Lung microvascular endothelial cell (primary cell): Measurements from ENCODE around the gene DLX4. TPM values are rescaled to one million over a fixed set of nuclear protein-coding genes. Genes with fewer than 3 reads are reported as not detected.

ENCODE experiments used
- DNase-seq, 2 donors: peaks; one replicate each; pipeline versions ENCODE4 v3.0.0 to v3.0.0-alpha.2; 2010; ENCODE audit warnings: low read depth in 2 of 2
- total RNA-seq: library from RNA; depleted of rRNA; stranded (reverse); fragments of >200 nt; gene quantifications from 2 replicates; pipeline ENCODE4 v1.2.1, GENCODE V29; 2014

DLX4 gene, protein sequence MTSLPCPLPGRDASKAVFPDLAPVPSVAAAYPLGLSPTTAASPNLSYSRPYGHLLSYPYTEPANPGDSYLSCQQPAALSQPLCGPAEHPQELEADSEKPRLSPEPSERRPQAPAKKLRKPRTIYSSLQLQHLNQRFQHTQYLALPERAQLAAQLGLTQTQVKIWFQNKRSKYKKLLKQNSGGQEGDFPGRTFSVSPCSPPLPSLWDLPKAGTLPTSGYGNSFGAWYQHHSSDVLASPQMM
- not detected in 2 replicates for total RNA-seq

DNA sequence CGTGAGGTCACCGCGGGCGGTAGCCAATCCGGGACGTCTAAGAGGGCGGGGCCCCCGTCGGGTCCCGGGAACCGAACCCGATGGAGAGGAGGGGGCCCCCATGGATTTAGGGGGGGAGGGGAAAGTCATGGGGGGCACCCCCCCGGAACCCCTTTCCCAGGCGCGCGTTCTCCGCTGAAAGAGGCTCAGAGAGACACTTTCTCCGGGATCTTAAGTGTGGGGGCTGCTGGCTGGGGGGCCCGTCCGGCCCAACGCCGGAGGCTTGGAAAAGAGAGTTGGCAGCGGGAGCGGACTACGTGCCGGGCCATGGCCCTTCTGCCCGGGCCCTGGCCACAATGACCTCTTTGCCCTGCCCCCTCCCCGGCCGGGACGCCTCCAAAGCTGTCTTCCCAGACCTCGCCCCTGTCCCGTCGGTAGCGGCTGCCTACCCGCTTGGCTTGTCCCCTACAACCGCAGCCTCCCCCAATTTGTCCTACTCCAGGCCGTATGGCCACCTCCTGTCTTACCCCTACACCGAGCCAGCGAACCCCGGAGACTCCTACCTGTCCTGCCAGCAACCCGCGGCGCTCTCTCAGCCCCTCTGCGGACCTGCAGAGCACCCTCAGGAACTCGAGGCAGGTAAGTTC lies at the start of gene DLX4:
Gene DLX4 (plus strand): TSS at position 57 of the 626 bp plus-strand sequence. CDS start 279 bp downstream, at position 336.
- no peak for DNase-seq

DNA sequence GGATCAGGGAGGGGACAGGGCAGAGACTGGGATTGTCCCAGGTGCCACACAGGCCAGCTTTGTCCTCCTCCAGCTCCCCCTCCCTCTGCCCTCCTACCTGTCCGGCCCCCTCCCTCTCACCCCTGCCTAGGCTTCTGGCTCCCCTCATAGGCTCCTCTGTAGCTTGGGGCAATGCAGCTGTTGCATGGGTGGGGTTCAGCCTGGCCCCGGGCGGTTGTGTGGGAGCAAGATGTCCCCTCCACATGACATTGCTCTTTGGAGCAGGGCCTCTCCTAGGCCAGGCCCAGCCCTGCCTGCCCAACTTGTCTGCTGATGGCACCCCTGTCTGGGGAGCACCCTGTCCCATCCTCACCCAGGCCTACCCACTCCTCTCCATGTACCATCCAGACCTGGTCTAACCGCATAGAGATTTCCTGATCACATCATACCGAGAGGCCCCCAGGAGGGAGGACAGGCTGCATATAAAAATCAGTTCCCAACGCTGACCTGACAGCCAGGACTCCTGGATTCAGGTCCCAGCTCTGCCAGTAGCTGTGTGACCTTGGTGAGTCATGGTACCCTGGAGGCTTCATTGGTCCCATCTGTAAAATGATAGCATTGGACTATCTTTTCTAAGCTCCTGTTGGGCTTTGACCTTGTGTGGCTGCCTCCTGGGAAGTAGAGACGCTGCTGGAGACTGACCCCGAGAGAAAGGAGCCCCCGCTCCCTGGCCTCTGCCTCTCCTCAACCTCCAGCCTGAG lies 48.8 kb upstream of the DLX4 start:
- DNase-seq = no peak

DNA sequence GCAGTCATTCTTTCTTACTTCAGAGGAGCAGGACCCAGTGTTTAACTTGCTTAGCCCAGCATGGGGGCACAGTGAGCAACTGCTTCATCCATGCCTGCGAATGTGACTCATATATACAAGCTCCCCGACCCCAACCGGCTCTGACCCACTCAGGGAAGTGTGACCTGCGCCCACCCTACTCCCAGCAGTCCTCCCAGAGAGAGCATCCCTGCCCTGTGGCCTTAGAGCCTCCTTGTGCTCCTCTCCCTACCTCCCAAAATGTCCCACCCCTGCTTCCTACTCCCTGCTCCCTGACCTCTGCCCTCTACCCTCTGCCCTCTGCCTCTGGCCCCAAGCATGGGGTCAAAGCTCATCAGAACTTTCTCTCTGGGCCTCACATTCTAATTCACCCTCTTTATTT lies 46.9 kb upstream of the DLX4 start:
- no peak for DNase-seq

DNA sequence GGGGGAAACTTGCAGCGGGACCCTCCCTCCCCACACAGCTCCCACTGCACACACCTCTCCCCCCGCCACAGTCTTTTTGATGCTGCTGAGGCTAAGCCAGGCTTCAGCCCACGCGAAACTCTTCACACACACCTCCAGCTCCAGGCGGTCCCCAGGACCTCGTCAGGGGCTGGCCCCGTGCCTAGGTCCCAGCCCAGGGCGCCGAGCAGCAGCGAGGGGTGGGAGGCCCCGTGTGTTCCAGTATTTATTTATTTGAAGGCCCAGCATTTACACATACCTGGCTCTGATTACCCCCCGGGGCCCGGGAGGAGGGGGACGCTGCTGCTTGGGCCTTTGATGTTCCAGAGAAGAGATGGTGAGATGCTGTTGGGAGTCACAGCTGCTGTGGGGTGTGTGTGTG lies 44.9 kb upstream of the DLX4 start:
- no peak for DNase-seq

DNA sequence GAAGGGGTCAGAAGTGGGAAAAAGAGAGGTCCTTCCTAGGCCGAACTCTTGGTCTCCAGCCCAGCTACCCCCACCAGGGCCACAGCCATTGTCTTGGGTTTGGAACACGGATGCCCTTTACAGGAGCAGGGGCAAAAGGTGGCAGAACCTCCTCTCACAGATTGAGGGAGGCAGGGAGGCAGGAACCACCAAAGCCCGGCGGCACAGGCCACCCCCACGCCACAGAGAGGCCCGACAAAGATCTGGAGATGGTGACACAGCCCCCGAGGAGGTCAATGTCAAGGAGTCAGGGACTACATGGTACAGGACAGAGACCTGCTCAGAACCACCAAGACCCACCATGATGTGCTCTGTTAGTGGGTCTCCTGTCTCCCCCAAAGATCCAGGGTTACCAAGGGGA lies 44.4 kb upstream of the DLX4 start:
- no peak for DNase-seq

- DNase-seq = no peak
Measured at GRCh38 chr17:49925921-49926320, 43.1 kb upstream of the DLX4 start.

GRCh38 chr17:49926886-49927285 lies 42.1 kb upstream of the DLX4 start:
- DNase-seq = no peak

DNA sequence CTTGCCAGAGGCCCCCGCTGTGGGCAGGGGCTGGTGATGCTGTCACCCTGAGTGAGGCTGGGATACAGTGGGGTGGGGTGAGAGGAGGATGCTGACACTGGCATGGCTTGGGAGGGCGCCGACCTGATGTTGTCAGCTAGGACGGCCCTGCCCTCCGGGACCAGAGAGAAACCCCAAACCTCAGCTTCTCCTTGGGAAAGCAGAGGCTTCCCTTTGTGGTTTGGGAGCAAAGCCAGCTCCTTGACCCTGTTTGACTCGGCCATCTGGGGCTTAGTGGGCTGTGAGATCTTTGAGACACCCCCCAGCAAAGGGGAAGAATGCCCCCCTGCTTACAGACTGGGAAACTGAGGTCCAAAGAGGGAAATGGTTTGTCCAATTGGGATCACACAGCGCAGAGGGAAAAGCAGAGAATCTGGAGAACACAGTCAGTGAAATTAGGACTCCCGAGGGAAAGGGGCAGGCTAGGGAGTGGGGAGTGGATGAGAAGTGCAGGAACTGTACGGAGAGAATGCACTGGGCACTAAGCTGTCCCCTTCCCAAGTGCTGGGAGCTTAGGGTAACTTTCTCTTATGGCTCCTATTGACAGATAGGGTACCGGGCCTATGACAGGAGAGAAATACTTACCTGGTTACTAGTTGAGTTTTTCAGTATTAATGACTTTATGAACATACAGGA lies 40.7 kb upstream of the DLX4 start:
- DNase-seq = no peak

GRCh38 chr17:49928837-49929475 lies 40.0 kb upstream of the DLX4 start:
- DNase-seq = no peak

DNA sequence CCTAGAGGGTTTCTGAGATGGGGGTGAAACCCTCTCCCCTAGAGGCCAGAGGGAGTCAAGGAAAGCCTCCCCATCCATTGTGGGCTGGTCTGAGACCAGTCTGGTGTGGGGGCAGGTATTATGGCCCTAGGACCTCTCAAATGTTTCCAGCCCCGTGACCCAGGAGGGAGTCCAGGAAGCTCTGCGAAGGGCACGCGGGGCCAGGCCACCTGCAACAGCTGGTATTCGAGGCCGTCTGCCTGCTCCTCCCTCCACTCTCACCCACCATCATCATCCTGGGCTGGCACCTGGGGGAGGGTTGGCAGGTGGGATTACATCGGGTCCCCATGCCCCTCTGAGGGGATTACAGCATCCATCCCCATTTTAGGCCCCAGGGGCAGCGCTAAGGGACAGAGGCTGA lies 38.1 kb upstream of the DLX4 start:
- no peak for DNase-seq

DNA sequence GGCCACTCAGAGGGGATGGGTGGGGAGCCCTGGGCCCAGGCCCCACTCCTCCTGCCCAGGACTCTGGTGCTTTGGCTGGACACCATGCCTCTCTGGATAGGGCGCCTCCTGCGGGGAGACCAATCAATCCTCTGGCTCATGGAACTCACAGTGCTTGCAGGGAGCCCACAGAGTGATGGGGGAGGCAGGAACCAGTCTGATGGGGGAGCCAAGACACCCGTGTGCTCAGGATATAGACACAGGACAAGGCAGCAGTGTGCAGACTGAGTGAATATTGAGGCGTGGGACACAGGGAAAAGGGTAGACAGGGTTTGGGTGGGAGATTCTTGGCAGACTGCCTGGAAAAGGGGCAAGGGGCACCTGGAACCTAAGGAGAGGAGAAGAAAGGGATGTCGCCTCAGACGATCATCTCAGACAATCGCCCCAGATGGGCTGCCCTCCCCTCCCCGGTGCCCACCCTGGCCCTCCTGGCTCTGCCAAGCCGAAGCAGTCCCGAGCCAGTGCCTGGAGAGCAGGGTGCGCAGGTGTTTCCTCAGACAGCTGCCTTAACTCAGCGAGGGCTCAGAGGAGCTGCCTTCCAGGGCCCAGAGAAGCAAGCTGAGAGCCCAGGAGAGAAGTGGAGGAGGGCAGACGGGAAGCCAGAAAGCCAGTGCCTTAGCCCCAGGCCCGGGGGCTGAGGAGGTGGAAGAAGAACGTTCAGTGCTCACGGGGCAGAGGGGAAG lies 37.4 kb upstream of the DLX4 start:
- no peak for DNase-seq

GRCh38 chr17:49932138-49932723 lies 36.8 kb upstream of the DLX4 start:
- no peak for DNase-seq

DNA sequence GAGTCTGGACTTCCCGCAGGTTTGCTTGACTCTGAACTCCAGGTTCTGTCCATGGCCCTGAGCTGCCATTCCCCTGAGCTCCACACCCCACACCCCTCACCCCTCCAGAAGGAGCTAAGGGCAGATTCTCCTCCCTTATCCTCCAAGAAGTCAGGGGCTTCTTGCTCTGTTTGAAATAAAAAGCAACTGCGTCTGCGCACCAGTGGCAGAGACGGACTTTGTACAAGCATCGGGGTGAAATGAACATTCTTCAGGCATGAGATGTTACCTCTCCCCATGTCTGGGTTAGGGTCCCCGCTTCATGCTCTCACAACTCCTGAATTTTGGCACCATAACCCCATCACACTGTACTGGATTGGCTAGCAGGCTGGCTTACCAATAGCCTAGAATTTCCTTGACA lies 36.1 kb upstream of the DLX4 start:
- DNase-seq = no peak

DNA sequence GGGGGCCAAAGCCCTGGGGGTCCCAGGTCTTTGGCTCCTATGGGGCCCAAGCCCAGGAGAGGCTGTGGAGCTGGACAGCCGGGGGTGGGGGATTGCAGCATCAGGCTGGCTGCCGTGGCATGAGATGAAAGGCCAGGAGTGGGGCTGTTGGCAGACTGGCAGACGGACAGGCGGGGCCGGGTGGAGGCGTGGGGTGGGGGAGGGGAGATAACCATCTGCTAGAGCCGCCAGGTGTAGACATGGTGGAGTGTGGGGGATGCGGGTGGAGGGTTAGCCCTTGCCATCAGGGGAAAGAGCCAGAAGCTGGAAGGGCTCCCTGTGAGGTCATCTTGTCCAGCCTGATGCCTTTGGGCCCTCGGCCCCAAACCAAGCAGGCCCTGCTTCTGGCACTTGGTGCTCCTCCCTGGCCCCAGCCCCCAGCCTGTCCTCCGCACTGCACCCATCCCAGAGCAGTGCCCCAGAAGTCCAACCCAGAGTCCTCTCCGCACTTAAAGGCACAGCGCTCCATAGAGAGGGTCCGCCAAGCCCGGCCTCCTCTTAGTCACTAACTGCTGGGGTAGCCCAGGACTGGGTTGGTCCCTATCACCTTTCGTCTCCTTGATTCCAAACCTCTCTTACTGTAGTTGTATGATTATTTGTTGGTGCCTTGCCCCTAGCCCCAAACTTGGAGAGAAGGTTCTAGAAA lies 33.3 kb upstream of the DLX4 start:
- no peak for DNase-seq

DNA sequence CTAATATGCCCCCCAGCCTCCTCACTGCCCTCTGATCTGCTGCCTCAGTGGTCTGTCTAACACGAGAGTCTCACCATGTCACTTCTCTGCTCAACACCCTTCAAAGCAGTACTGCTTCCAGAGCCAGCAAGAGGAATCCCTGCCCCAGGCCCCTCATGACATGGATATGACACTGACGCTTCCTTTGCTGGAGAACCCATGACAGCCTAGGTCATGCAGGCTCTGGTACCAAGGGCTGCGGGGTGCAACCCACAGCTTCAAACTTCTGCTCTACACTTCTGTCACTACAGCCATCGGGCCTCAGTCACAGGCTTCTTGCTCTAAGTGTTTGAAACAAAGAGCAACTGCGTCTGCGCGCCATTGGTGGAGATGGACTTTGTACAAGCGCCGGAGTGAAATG lies 32.6 kb upstream of the DLX4 start:
- DNase-seq = no peak

DNA sequence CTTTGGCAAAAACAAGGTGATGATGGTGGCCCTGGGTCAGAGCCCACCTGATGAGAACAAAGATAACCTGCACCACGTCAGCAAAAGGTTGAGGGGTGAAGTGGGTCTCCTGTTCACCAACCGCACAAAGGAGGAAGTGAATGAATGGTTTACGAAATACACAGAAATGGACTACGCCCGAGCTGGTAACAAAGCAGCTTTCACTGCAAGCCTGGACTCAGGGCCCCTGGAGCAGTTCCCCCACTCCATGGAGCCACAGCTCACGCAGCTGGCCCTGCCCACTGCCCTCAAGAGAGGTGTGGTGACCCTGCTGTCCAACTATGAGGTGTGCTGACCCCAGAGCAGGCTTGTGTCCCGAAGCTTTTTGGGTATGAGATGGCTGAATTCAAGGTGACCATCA lies 29.7 kb upstream of the DLX4 start:
- DNase-seq = no peak

GRCh38 chr17:49941427-49941826 lies 27.6 kb upstream of the DLX4 start:
- DNase-seq = no peak

- DNase-seq = no peak
Measured at GRCh38 chr17:49942947-49943346, 26.0 kb upstream of the DLX4 start.

GRCh38 chr17:49944273-49944870 lies 24.6 kb upstream of the DLX4 start:
- DNase-seq = no peak

DNA sequence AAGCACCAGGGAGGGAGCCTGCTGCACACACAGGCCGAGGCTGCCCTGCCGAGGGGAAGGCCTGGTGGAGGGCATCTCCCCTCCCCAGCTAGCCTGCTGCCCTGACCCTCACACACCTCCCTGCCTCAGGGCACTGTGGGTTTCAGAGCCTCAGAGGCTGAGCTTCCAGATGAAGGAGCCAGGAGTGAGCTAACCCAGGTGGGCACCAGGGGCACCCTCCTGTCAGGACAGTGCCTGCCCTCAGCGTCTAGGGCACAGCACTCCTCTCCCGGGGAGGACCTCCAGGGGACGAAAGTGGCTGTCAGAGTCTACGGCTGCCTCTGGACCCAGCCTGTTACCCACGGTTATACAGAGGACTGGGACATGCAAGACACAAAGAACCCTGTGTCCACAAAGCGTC lies 22.8 kb upstream of the DLX4 start:
- DNase-seq = no peak
